HepG2 (cell line): ENCODE results near the gene ANKRD13D. TPM values are rescaled to one million over a fixed set of nuclear protein-coding genes. Genes with fewer than 3 reads are reported as not detected.

Source experiments
- HHEX ChIP-seq: IDR thresholded peaks from 2 replicates; pipeline ENCODE4 v1.6.1; 2016; ENCODE audit warnings: control low read depth
- HIC2 ChIP-seq: sonication (generic); formaldehyde crosslinking; IDR thresholded peaks from 2 replicates; pipeline ENCODE4 v1.9.0; 2022; ENCODE audit warnings: low read depth, missing genetic modification reagents
- HIVEP1 ChIP-seq: sonication (generic); formaldehyde crosslinking; IDR thresholded peaks from 2 replicates; pipeline ENCODE4 v1.4.0; 2020; ENCODE audit warnings: mild to moderate bottlenecking, missing genetic modification reagents
- HMG20B ChIP-seq: conservative IDR thresholded peaks from 2 replicates; pipeline ENCODE4 v1.6.1; 2016; ENCODE audit warnings: missing genetic modification reagents, missing compliant biosample characterization
- NFKB2 ChIP-seq: sonication (generic); formaldehyde crosslinking; IDR thresholded peaks from 2 replicates; pipeline ENCODE4 v1.4.0; 2020; ENCODE audit warnings: missing genetic modification reagents, borderline replicate concordance
- RAD21 ChIP-seq: fragments of 450-650 bp; formaldehyde crosslinking; IDR thresholded peaks from 2 replicates; pipeline ENCODE4 v1.5.0; 2020; ENCODE audit warnings: mild to moderate bottlenecking
- RAD51 ChIP-seq: fragments of 450-650 bp; IDR thresholded peaks from 2 replicates; pipeline ENCODE4 v1.6.1; 2016; ENCODE audit warnings: borderline replicate concordance
- SMAD9 ChIP-seq: sonication (generic); formaldehyde crosslinking; IDR thresholded peaks from 2 replicates; pipeline ENCODE4 v1.5.1; 2020; ENCODE audit warnings: mild to moderate bottlenecking, missing genetic modification reagents
- SOX5 ChIP-seq: IDR thresholded peaks from 2 replicates; pipeline ENCODE4 v1.6.1; 2016; ENCODE audit warnings: borderline replicate concordance
- THAP7 ChIP-seq: sonication (generic); formaldehyde crosslinking; IDR thresholded peaks from 2 replicates; pipeline ENCODE4 v1.8.1; 2023; ENCODE audit warnings: mild to moderate bottlenecking, missing genetic modification reagents
- USF2 ChIP-seq, 2 experiments: sonication (generic) in 1 of 2; formaldehyde crosslinking in 1 of 2; IDR thresholded peaks; 2 replicates each; pipeline versions ENCODE4 v1.5.1 to v1.6.1; 2011 to 2020; ENCODE audit warnings: borderline replicate concordance in 1 of 2, low read depth in 1 of 2, low read length in 1 of 2, mild to moderate bottlenecking in 1 of 2, missing genetic modification reagents in 1 of 2, moderate library complexity in 1 of 2
- ZBTB2 ChIP-seq: sonication (generic); formaldehyde crosslinking; IDR thresholded peaks from 2 replicates; pipeline ENCODE4 v1.8.0; 2022; ENCODE audit warnings: low read depth, missing genetic modification reagents
- ZBTB4 ChIP-seq: sonication (generic); formaldehyde crosslinking; IDR thresholded peaks from 2 replicates; pipeline ENCODE4 v1.4.0; 2020; ENCODE audit warnings: missing genetic modification reagents, mild to moderate bottlenecking, borderline replicate concordance
- ZFX ChIP-seq: sonication (generic); formaldehyde crosslinking; IDR thresholded peaks from 2 replicates; pipeline ENCODE4 v1.4.0; 2020; ENCODE audit warnings: mild to moderate bottlenecking, low read depth, missing genetic modification reagents, moderate library complexity
- ZMYM4 ChIP-seq: sonication (generic); formaldehyde crosslinking; IDR thresholded peaks from 2 replicates; pipeline ENCODE4 v1.8.1; 2023; ENCODE audit warnings: mild to moderate bottlenecking, missing genetic modification reagents
- ZNF530 ChIP-seq: sonication (generic); formaldehyde crosslinking; IDR thresholded peaks from 2 replicates; pipeline ENCODE4 v1.5.0; 2020; ENCODE audit warnings: low read depth, mild to moderate bottlenecking, missing genetic modification reagents
- ZNF543 ChIP-seq: sonication (generic); formaldehyde crosslinking; IDR thresholded peaks from 2 replicates; pipeline ENCODE4 v1.4.0; 2020; ENCODE audit warnings: mild to moderate bottlenecking, missing genetic modification reagents
- ZNF614 ChIP-seq: IDR thresholded peaks from 2 replicates; pipeline ENCODE4 v1.6.1; 2018; ENCODE audit warnings: missing biosample characterization, missing genetic modification reagents, inconsistent platforms, borderline replicate concordance
- ZNF777 ChIP-seq: sonication (generic); formaldehyde crosslinking; IDR thresholded peaks from 2 replicates; pipeline ENCODE4 v1.4.0; 2020; ENCODE audit warnings: missing genetic modification reagents
- polyA plus RNA-seq, 8 experiments: library from polyadenylated mRNA; depleted of rRNA in 3 of 8; stranded (reverse) in 7 of 8; unstranded in 1 of 8; fragments of >200 nt; fragmentation: Illumina TruSeq in 4 of 8; extraction: Trizol in 4 of 8; gene quantifications; 2 replicates each; pipeline versions ENCODE4 v1.2.1 to v1.2.3, GENCODE V29; 2011 to 2016; ENCODE audit warnings: low read depth in 4 of 8, missing spikeins in 1 of 8, mixed read lengths in 1 of 8; ENCODE audit not compliant: insufficient read depth in 1 of 8
- total RNA-seq, 5 experiments: library from RNA; depleted of rRNA; stranded (reverse); fragments of >200 nt; fragmentation: Illumina TruSeq; extraction: Trizol; gene quantifications; 2 replicates each; pipeline ENCODE4 v1.2.3, GENCODE V29; 2016; ENCODE audit warnings: low read depth in 1 of 5

Gene ANKRD13D
- total and polyA plus RNA-seq, 2 of the 13 experiments (the other 11 are each of a cell fraction or from before 2014, with no cell fraction given) = 18.6 to 27.3 TPM

GRCh38 chr11:67265633-67266448, 23.3 kb upstream of the ANKRD13D start (continued):
- no peak for TF ChIP-seq USF2 (IDR thresholded peaks at IDR 0.05; ENCODE audit: low read depth, low read length)
- no peak for TF ChIP-seq USF2 (CRISPR knock-in tag; IDR thresholded peaks at IDR 0.05; ENCODE audit: borderline replicate concordance)
- TF ChIP-seq RAD51 = no peak
- TF ChIP-seq NFKB2 (CRISPR knock-in tag) = peak; percentile 45; the same call in 1 of the 2 replicates
- TF ChIP-seq ZMYM4 = no peak; the same call in 1 of the 2 replicates
- TF ChIP-seq SMAD9 (CRISPR knock-in tag) = no peak
- no peak for TF ChIP-seq HMG20B (CRISPR knock-in tag)
- TF ChIP-seq ZBTB4 = peak; percentile 53; the same call in 1 of the 2 replicates
- peak; percentile 72; the same call in 1 of the 2 replicates for TF ChIP-seq ZNF777 (CRISPR knock-in tag)
- TF ChIP-seq ZFX (CRISPR knock-in tag) = peak; percentile 61
- TF ChIP-seq SOX5 (CRISPR knock-in tag) = no peak
- peak; percentile 82 for TF ChIP-seq RAD21 (CRISPR knock-in tag)
- TF ChIP-seq THAP7 (CRISPR knock-in tag) = no peak
- no peak for TF ChIP-seq HIC2
- TF ChIP-seq ZNF614 (CRISPR knock-in tag) = no peak
- TF ChIP-seq ZNF543 (CRISPR knock-in tag) = no peak
- TF ChIP-seq ZNF530 (CRISPR knock-in tag) = no peak
- TF ChIP-seq HIVEP1 (CRISPR knock-in tag) = no peak
- TF ChIP-seq HHEX (CRISPR knock-in tag) = no peak
- TF ChIP-seq ZBTB2 (CRISPR knock-in tag) = peak; percentile 65; the same call in 1 of the 2 replicates
